ENCODE measurements around the gene CDC42BPA.

CDC42BPA gene

DNA sequence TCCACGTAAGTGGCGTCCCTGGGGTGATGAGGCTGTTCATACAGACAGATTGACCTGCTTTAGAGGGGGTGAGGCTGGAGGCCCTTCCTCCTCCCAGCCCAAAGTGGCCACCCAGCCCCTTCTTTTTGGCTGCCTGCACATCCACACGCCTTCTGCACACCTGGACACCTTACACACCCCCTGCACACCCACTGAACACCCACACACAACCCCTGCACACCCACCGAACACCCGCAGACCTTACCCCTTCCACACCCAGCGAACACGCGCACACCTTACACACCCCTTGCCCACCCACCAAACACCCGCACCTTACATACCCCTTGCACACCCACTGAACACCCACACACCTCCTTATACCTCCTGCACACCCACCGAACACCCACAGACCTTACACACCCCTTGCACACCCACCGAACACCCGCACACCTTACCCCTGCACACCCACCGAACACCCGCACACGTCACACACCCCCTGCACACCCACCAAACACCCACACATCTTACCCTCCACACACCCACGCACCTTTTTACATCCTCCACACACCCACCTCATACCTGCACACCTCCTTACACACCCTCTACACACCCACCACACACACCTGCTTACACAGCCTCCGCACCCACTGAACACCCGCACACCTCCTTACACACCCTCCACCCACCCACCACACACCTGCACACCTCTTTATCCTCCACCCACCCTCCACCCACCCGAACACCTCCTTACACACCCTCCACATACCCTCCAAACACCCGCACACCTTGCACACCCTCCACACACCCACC lies 340.5 kb downstream of the CDC42BPA start:
- no peak for DNase-seq

DNA sequence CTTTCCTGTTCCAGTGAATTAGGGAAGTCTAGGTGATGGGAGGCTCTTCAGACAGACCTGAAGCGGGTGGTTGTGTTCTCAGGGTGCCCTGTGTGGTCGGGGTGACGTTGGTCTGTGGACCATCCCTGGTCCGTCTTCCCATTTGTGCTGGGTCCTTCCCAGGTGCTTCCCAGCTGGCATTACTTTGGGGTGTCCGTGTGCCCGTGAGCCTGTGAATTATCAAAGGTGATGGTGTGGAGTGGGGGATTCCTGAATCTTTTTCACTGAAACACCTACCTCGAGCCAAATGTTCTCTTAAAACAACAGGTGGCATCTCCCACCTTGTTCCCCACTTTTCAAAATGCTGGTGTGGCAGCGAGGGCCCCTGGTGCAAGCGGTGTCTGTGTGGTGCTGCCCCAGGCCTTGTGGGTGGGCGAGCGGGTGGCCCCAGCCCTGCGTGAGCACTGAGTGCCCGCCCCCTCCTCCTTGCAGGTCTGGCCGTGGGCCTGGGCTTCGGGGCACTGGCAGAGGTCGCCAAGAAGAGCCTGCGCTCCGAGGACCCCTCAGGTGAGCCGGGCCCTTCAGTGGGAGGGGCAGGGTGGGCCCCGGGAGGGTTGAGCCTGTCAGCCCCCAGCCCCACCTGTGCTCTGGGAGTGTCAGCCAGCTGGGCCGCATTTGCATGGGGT lies 341.2 kb downstream of the CDC42BPA start:
- DNase-seq: no peak

DNA sequence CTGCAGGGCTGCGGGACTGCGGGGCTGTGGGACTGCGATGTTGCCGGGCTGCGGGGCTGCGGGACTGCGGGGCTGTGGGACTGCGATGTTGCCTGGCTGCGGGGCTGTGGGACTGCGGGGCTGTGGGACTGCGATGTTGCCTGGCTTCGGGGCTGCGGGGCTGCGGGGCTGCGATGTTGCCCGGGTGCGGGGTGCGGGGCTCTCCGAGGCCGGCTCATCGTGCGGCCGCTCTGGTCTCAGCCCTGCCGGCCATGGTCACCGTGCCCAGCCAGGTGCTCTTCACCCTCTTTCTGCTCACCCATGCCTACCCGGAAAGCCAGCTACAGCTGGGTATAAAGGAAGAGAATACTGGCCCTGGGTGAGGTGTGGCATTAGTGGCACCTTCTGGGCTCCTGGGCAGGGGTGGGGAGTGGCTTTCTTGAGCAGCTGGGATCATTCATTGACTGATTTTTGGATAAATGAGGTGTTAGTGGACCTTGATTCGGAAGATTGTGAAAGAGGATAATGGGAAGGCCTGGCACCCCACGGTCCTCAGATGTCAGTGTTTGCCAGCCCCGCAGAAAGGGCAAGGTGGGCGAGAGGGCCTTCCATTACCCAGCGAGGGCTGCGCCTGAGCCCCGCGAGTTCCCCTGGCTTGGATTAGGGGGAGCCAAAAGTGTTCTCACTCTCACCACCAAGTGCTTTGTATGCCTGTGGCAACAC lies 341.9 kb downstream of the CDC42BPA start:
- DNase-seq: no peak

DNA sequence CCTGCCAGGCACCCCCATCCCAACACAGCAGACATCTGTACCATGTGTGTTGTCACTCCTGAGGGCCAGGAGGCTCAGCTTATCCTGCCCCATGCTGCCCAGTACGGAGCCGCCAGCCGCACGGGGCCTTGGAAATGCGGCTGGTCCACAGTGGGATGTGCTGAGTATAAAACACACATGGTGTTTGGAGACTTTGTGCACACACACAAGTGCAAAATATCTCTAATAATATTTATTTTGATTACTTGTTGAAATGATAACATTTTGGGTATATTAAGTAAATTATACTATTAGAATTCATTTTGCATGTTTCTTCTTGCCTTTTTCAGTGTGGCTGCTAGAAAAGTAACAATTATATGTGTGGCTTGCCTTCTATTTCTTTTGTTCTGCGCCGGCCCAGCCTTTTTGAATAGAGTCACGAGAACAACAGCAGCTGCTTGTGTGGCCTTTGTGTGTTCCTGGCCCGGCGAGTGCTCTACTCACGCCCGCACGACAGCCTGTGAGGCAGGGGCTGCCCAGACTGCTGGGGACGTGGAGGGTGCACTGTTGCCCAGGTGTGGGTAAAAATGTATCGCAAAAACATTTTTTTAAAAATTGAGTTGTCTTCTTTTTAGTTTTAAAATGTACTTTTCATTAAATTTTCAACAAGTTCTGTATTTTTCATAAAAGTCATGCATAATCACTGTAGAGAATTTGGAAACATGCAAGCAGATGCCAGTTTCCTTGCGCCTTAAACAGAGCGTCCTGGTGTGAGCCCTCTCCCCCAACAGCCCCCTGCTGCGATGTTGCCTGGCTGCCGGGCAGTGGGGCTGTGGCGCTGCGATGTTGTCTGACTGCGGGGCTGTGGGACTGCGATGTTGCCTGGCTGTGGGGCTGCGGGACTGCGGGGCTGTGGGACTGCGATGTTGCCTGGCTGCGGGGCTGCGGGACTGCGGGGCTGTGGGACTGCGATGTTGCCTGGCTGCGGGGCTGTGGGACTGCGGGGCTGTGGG lies 342.7 kb downstream of the CDC42BPA start:
- no peak for DNase-seq

DNA sequence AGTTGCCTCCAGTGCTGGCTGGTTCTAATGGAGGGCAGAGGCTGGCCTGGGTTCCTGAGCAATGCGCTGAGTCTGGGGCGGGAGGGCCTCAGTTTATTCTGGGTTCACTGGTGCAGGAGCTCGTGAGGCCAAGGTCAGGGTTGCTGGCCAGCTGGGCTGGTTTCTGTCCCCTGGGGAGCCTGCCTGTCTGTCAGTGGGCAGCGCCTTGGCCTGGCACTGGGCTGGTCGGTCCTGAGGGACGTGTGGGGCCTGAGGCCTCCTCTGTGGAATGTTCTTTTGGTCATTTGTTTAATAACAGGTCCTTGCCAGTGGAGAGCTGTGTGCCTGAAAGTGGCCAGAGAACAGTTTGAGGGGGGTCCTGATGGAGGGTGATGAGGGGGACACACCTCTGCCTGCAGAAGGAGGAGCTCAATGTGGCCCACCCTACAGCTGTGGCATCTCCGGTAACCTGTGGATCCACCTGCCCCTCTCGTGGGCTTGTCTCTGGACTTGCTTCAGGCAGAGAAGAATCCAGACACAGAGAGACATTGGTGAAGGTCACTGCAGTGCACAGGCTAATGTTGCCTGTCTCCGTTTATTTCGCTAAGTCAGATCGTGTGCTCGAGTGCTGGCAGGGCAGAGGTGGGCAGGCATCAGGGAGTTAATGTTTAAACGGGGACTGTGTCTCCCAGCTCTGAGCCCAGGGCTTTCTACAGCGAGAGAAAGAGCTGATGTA lies 343.6 kb downstream of the CDC42BPA start:
- DNase-seq: no peak

DNA sequence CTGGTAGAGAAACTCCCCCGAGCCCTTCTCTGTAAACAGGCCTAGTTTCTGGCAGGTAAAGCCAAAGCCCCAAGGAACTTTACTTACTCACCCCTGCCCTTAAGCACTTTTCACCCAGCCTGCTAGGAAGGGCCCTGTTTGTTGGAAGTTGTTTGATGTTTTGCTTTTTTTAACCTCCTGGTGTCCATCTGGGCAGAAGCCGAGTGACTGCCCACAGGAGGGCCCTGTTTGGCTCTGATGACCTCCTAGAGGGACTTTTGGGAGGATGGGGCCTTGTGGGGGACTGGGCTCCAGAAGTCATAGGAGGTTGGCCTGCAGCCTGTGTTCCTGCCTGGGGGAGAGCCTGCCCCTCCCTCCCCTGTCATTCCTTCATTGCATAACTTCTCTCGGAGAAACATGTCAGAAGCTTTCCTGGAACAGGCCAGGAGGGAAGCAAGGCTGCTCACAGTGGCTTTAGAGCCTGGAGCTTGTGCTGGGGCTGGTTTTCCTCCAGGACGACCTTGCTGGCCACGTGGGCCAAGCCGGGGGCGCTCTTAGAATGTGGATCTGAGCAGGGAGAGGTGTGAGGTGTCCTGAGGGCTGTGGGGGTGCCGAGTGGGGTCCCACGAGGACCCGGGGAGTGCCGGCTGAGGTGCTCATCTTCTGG lies 344.3 kb downstream of the CDC42BPA start:
- DNase-seq: peak; percentile 25

DNA sequence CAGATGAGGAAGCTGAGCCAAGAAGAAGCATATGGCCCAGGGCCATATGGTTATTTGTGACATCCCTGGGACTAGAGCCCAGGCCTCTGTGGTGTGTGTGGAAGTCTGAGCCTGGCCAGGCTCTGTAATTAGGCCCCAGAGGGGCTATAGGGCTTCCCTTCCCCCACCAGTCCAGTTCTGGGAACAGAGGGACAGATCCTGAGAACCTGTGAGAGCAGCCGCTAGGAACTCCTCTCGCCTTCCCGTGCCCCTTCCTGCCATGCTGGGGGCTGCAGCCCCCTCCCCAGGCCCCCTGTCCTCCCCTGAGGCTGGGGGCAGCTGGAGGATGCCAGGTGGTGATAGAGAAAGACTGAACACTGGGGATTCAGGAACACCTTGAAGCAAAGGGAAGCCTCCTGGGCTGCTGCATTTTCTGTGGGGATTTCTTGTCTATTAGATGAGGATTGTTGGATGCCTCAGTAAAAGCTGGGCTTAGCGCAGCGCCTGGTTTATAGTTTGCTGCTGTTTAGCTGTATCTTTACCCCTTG lies 344.9 kb downstream of the CDC42BPA start:
- DNase-seq: no peak

DNA sequence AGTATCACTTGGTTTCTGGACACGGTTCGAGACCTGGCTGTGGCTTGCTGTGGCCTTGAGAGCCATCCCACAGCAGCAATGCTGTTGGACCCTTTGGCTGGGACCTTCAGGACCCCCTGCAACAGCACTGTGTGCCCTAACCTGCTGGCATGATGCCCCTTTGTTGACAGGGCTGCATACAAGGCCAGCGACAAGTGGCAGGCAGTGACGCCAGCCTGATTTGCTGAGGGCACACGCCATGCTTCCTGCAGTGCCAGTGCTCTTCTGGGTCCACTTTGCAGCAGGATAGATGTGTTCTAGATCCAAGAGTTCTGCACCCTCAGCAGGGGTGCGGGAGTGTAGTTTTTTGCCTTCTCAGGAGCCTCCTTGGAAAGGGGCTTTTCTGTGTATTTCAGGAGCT lies 345.4 kb downstream of the CDC42BPA start:
- no peak for DNase-seq

DNA sequence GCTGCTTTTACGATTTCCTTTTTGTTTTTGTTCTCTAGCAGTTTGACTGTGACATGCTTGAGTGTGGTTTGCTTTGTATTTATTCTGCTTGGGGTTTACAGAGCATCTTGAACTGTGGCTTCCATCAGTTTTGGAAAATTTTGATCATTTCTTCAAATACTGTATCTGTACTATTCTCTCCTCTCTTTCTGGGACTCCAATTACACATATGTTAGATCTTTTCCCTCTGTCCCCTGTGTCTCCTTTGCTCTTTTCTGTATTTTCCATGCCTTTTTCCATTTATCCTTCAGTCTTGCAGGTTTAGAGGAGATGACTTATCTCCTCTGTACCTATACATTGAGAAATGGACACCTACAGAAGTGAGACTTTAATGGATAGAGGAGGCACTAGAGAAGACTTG lies 346.5 kb downstream of the CDC42BPA start:
- DNase-seq: no peak

DNA sequence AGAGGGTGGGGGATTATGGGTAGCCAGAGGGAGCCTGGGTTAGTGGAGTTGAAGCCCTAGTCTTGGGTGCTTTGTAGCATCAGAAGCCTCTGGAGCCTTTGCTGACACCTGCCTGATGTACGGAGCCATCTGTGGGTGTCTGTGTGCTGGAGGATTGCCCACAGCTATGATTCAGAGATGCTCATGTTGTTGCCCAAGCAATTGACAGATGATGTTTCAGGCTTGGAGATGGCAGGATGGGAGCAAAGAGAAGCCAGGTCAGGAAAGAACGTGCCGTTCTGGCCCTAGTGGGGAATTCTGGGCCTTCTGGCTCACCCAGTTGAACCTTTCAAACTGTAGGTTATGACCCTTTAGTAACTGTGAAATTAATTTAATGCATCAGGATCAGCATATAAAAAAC lies 350.6 kb downstream of the CDC42BPA start:
- no peak for DNase-seq

DNA sequence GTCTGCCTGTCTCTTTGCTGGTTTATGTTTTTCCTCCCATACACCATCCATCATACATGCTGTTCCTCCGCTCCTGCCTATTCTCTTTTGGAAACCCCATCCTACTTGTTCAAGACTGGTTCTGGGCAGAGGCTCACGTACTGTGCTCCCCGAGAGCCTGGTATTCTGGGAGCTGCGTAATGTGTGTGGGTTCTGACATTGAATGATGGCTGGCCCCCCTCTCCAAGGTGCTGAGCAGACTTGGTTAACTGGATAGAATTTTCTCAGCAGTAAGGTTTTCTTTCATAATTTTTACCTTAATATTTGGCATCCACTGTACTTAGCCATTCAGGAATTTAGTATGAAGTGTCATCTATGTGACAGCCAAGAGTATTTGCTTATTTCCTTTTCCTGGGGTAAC lies 351.6 kb downstream of the CDC42BPA start:
- no peak for DNase-seq

DNA sequence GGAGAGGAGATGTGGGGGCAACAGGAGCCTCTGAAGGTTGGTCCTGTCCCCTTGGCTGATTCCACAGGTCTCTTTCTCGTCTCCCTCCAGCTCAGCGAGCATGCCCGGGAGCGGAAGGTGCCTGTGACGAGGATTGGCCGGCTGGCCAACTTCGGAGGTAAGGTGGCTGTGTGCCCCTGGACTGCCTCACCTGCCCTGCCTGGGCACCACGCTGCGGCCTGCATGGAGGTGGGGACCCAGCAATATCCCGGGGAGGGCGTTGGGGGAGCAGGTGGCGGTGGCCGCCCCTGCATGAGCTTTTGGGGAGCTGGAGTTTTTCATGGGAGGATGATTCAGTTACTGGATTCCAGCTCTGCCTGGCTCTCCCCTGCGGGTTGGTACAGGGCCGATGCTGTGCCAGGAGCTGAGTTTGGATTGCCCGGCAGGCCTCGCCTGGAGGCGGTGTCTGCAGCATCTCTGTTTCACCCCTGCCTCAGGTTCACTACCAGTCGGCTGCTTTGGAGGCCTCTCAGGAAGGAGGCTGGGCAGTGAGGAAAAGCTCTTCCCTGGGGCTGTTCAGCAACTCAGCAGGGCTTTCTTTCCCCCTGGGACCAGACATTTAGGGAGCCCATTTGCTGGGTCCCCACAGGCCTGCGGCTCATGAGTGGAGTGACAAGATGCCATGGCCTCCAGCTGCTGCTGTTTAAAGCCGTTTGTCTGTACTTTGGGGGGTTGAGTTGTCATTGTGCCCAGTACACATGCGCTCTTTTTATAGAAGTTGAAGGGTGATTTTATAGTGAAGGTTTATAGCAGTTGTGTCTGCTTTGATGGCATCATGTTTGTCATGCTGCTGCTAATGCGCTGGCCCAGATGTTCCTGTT lies 352.5 kb downstream of the CDC42BPA start:
- no peak for DNase-seq

DNA sequence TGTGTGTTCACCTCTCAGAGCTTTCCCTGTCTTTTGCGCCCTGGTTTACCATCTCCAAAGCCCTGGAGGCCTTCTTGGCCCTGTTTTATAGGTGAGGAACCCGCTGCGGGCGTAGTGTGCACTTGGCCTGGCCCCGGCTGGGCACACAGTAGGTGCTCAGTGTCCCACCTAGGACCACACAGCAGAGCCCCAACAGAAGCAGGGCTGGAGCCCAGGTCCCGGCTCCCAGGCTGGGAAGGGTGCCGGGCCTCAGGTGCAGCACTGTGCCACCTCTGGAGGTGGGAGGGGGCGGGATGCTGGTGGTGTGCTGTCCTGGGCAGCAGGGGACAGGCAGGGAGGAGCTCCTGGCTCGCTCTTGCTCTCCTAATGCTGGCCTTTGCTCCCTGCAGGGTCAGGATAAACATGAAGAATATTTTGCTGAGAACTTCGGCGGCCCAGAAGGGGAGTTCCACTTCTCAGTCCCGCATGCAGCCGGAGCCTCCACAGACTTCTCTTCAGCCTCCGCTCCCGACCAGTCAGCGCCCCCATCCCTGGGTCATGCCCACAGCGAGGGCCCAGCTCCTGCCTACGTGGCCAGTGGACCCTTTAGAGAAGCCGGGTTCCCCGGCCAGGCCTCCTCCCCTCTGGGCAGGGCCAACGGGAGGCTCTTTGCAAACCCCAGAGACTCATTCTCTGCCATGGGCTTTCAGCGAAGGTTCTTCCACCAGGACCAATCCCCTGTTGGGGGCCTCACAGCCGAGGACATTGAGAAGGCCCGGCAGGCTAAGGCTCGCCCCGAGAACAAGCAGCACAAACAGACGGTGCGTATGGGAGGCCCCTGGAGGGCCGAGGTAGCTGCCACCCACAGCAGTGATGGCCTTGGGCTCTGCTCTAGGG lies 353.4 kb downstream of the CDC42BPA start:
- DNase-seq: no peak

DNA sequence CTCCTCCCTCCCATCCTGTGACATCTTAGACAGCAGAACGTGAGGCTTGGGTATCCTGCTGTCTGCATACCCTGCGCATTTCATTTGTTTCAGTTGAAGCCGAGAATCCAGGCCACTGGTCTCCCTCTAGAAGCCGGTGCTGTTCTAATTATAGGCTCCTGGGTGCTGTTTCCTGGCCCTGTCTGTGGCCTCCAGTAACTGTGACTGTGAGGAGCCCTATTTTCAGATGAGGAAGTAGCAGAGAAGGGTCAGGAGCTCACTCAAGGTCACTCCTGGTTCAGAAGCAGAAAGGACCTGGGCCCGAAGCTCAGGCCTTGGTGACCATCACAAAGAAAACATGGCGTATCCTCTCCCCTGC lies 354.2 kb downstream of the CDC42BPA start:
- peak; percentile 9 for DNase-seq

DNA sequence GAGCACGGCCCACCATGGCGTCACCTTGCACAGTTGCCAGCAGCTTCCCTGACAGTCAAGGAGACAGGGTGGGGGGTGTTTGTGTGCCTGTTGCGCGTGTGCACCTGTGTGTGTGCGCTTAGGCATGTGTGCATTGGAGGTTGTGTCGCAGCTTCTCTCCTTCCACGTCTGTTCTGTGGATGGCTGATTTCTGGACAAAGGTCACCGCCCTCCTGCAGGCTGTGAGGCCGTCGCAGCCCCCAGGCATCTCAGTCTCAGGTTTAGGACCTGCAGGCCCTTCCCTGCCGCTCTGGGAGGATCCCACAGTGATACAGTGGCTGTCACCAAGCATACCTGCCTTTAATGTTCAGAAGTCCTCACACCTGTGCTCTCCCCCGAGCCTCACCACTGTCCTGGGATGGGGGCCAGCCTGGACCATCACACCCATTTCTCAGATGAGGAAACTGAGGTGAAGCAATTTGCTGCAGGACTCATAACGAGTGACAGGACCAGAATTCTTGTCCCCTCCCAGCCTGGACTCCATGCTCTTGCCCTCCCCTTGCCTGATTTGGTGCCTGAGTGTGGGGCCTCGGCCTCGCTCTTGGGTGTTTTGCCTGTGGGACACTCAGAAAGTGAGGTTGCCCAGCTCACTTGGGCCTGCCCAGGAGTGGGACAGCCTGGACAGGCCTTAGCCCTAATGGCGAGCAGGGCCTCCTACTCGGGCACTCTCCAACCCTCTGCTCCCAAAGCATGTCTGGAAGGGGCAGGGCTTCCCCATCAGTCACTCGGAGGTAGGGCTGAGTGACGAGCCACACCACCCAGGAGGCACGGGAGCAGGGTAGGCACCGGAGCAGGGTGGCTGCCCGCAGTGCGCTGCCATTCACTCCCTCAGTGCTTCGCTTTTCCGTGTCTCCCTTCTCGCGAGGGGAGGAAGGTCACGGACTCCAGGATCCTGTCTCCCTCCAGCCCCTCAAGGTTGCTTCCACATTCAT lies 355.6 kb downstream of the CDC42BPA start:
- no peak for DNase-seq

DNA sequence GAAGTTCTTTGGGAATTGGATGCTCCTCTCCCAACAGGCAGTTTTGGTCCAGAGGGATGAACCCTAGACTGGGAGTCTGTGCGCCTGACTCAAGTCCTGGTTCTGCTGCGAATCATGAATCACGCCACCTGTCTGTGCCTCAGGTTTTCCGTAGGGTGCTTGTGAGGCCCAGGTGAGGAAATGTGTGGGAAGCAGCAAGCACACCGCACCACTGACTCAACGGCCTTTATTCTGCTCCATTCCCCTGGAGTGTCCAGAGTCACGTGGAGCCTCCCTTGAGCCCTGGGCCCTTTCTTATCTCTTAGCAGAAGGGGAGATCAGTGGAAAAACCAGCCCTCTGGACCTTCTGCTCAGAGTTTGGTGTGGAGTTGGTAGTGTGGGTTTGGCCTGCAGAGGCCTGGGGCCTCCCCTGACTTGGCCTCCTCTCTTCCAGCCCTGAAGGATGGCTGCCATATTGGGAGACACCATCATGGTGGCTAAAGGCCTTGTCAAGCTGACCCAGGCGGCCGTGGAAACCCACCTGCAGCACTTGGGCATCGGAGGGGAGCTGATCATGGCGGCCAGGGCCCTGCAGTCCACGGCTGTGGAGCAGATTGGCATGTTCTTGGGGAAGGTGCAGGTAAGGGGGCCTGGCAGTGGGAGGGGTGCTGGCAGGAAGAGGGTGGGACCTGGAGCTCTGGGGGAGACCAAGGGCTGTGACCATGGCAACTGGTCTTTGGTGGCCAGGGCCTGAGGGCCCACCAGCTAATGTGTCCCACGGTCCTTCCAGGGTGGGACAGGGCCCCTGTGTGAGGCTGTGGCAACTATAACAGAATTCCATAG lies 357.1 kb downstream of the CDC42BPA start:
- DNase-seq: no peak

DNA sequence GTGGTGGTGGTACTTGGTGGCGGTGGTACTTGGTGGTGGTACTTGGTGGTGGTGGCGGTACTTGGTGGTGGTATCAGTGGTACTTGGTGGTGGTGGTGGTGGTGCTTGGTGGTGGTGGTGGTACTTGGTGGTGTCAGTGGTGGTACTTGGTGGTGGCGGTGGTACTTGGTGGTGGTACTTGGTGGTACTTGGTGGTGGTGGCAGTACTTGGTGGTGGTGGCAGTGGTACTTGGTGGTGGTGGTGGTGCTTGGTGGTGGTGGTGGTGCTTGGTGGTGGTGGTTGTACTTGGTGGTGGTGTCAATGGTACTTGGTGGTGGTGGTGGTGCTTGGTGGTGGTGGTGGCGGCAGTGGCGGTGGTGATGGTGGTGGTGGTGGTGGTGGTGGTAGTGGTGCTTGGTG lies 358.0 kb downstream of the CDC42BPA start:
- DNase-seq: no peak

Measured in suppressor macrophage treated with lipopolysaccharide for 4 hours (primary cell).